HEK293T (cell line): ENCODE measurements around the gene CALCOCO1.

Experiments
- CTCF ChIA-PET: fragments of 350-600 bp; formaldehyde crosslinking; extraction: SDS; loops from one replicate; lab custom pipeline; 2021; ENCODE audit warnings: antibody characterized with exemption, inconsistent platforms; lab: Yijun Ruan, JAX
- POLR2A ChIA-PET: fragments of 350-600 bp; formaldehyde crosslinking; extraction: SDS; loops from one replicate; lab custom pipeline; 2020; ENCODE audit warnings: antibody characterized with exemption, inconsistent platforms; lab: Yijun Ruan, JAX
- DNase-seq: peaks from one replicate; pipeline ENCODE4 v3.0.0; 2012; ENCODE audit warnings: mixed read lengths; ENCODE audit errors: extremely low spot score
- ARNT ChIP-seq: fragments of 450-650 bp; IDR thresholded peaks from 2 replicates; pipeline ENCODE4 v1.6.1; 2017; ENCODE audit warnings: mild to moderate bottlenecking
- BHLHE40 ChIP-seq: fragments of 450-650 bp; IDR thresholded peaks from 2 replicates; pipeline ENCODE4 v1.6.1; 2016; ENCODE audit warnings: mild to moderate bottlenecking, moderate library complexity, borderline replicate concordance
- CTBP1 ChIP-seq: fragments of 450-650 bp; IDR thresholded peaks from 2 replicates; pipeline ENCODE4 v1.6.1; 2016; ENCODE audit warnings: borderline replicate concordance
- ELF4 ChIP-seq: fragments of 450-650 bp; IDR thresholded peaks from 2 replicates; pipeline ENCODE4 v1.6.1; 2017; ENCODE audit warnings: antibody characterized with exemption
- FOXA1 ChIP-seq: fragments of 450-650 bp; IDR thresholded peaks from 2 replicates; pipeline ENCODE4 v1.6.1; 2016; ENCODE audit warnings: mild to moderate bottlenecking
- FOXK2 ChIP-seq: fragments of 450-650 bp; IDR thresholded peaks from 2 replicates; pipeline ENCODE4 v1.6.1; 2016; ENCODE audit warnings: mild to moderate bottlenecking
- FOXM1 ChIP-seq: fragments of 450-650 bp; IDR thresholded peaks from 2 replicates; pipeline ENCODE4 v1.6.1; 2017; ENCODE audit warnings: mild to moderate bottlenecking, borderline replicate concordance
- HDGF ChIP-seq: fragments of 450-650 bp; IDR thresholded peaks from 2 replicates; pipeline ENCODE4 v1.6.1; 2017; ENCODE audit warnings: antibody characterized with exemption, borderline replicate concordance
- L3MBTL2 ChIP-seq: fragments of 450-650 bp; conservative IDR thresholded peaks from 2 replicates; pipeline ENCODE4 v1.6.1; 2016; ENCODE audit warnings: mild to moderate bottlenecking
- LEF1 ChIP-seq: fragments of 450-650 bp; IDR thresholded peaks from 2 replicates; pipeline ENCODE4 v1.6.1; 2017; ENCODE audit warnings: mild to moderate bottlenecking, borderline replicate concordance
- NFRKB ChIP-seq: fragments of 450-650 bp; IDR thresholded peaks from 2 replicates; pipeline ENCODE4 v1.6.1; 2016; ENCODE audit warnings: mild to moderate bottlenecking, moderate library complexity
- PKNOX1 ChIP-seq: fragments of 450-650 bp; IDR thresholded peaks from 2 replicates; pipeline ENCODE4 v1.6.1; 2016
- SP1 ChIP-seq: fragments of 450-650 bp; IDR thresholded peaks from 2 replicates; pipeline ENCODE4 v1.6.1; 2017
- SUZ12 ChIP-seq: fragments of 450-650 bp; IDR thresholded peaks from 2 replicates; pipeline ENCODE4 v1.6.1; 2016; ENCODE audit warnings: mild to moderate bottlenecking
- ZNF384 ChIP-seq: fragments of 450-650 bp; IDR thresholded peaks from 2 replicates; pipeline ENCODE4 v1.6.1; 2016

The CALCOCO1 gene

GRCh38 chr12:53714004-53714403 is 13.2 kb downstream of the CALCOCO1 start:
- ChIA-PET POLR2A (interaction anchor here (1.1 to 1.2 kb wide), 2 partner anchors 14 to 25 kb away, joined by 3 read pairs; partner anchors contain the start of gene CALCOCO1), CTCF (interaction anchor here (1.6 kb wide), 1 partner anchor 33 kb away, joined by 6 read pairs; no protein-coding TSS in a partner anchor)
- no peak for TF ChIP-seq ZNF384
- no peak for TF ChIP-seq FOXM1
- no peak for TF ChIP-seq ELF4
- no peak for TF ChIP-seq PKNOX1
- no peak for TF ChIP-seq SUZ12
- TF ChIP-seq L3MBTL2 = no peak
- TF ChIP-seq CTBP1 = no peak
- no peak for TF ChIP-seq SP1
- no peak for TF ChIP-seq HDGF
- TF ChIP-seq FOXA1 = no peak
- TF ChIP-seq ARNT = no peak
- no peak for TF ChIP-seq LEF1
- no peak for TF ChIP-seq FOXK2

GRCh38 chr12:53713516-53713915 is 13.7 kb downstream of the CALCOCO1 start:
- POLR2A ChIA-PET = interaction anchor here (1.1 to 1.2 kb wide), 2 partner anchors 14 to 25 kb away, joined by 3 read pairs; partner anchors contain the start of gene CALCOCO1
- TF ChIP-seq PKNOX1 (no peak), CTBP1 (no peak), FOXA1 (no peak), NFRKB (no peak), ELF4 (no peak), FOXK2 (no peak), ZNF384 (no peak), SP1 (no peak), BHLHE40 (no peak), SUZ12 (no peak), FOXM1 (no peak)
- DNase-seq = no peak
- CTCF ChIA-PET = interaction anchor here (1.6 kb wide), 1 partner anchor 33 kb away, joined by 6 read pairs; no protein-coding TSS in a partner anchor

More at GRCh38 chr12:53714004-53714403, 13.2 kb downstream of the CALCOCO1 start:
- DNase-seq = no peak

- POLR2A ChIA-PET = no interaction called here
- CTCF ChIA-PET = no interaction called here
- TF ChIP-seq BHLHE40 (no peak), SUZ12 (no peak), ZNF384 (no peak), ARNT (no peak), PKNOX1 (no peak), FOXA1 (no peak)
- DNase-seq = peak; percentile 21
Observed at GRCh38 chr12:53712059-53712643, 15.1 kb downstream of the CALCOCO1 start.

GRCh38 chr12:53710091-53710490 is 17.2 kb downstream of the CALCOCO1 start:
- DNase-seq = no peak
- ChIA-PET CTCF (interaction anchor here (3.1 to 4.1 kb wide), 2 partner anchors 34 to 36 kb away, joined by 14 to 23 read pairs; no protein-coding TSS in a partner anchor), POLR2A (no interaction called here)
- TF ChIP-seq FOXM1 = no peak
- no peak for TF ChIP-seq CTBP1
- TF ChIP-seq LEF1 = no peak
- no peak for TF ChIP-seq L3MBTL2
- TF ChIP-seq FOXA1 = no peak

- no peak for DNase-seq
- POLR2A ChIA-PET = no interaction called here
- no peak for TF ChIP-seq HDGF
- CTCF ChIA-PET = interaction anchor here (3.1 to 4.1 kb wide), 2 partner anchors 34 to 37 kb away, joined by 14 to 23 read pairs; no protein-coding TSS in a partner anchor
Observed at GRCh38 chr12:53709671-53710070, 17.6 kb downstream of the CALCOCO1 start.

- no peak for DNase-seq
- ChIA-PET CTCF (interaction anchor here (4.6 kb wide), 1 partner anchor 39 kb away, joined by 129 read pairs; no protein-coding TSS in a partner anchor), POLR2A (no interaction called here)
- TF ChIP-seq FOXM1 (no peak), L3MBTL2 (no peak), PKNOX1 (no peak), ARNT (no peak)
Observed at GRCh38 chr12:53706080-53706479, 21.2 kb downstream of the CALCOCO1 start.
